Right lobe of liver (tissue), 6 donors: ENCODE measurements around the gene NPFF. TPM values are rescaled to one million over a fixed set of nuclear protein-coding genes. Genes with fewer than 3 reads are reported as not detected.

Source experiments
- ATAC-seq, 4 donors: fragments of 200-7000 bp; cut with Tn5 transposase; one replicate each; pipeline ENCODE4 v1.9.1; 2020; ENCODE audit warnings: mild to moderate bottlenecking in 4 of 4, moderate library complexity in 4 of 4
- DNase-seq, 3 donors: peaks; one replicate each; pipeline ENCODE4 v3.0.0-alpha.2; 2020
- H3K27ac ChIP-seq, 3 donors: fragments of 200-600 bp; one replicate each; pipeline ENCODE4 v1.8.0; 2022
- H3K27me3 ChIP-seq, 2 donors: fragments of 200-600 bp; one replicate each; pipeline ENCODE4 v1.8.0; 2022
- H3K36me3 ChIP-seq, 4 donors: fragments of 200-600 bp; sonication (generic) in 1 of 4; one replicate each; pipeline versions ENCODE4 v1.5.1 to v1.8.0; 2017 to 2022; ENCODE audit warnings: control low read depth in 1 of 4
- H3K4me1 ChIP-seq, 4 donors: fragments of 200-600 bp; sonication (generic) in 1 of 4; one replicate each; pipeline versions ENCODE4 v1.5.1 to v1.8.0; 2017 to 2022; ENCODE audit warnings: control low read depth in 1 of 4
- H3K4me3 ChIP-seq, 3 donors: fragments of 200-600 bp; one replicate each; pipeline ENCODE4 v1.8.0; 2022
- H3K9me3 ChIP-seq, 4 donors: fragments of 200-600 bp; sonication (generic) in 1 of 4; one replicate each; pipeline versions ENCODE4 v1.5.1 to v1.8.0; 2017 to 2022; ENCODE audit warnings: control low read depth in 1 of 4
- POLR2A ChIP-seq: fragments of 450-650 bp; IDR thresholded peaks from one replicate; pipeline ENCODE4 v1.6.1; 2017; ENCODE audit warnings: antibody characterized with exemption, mild to moderate bottlenecking
- WGBS: methylation state at CpG from one replicate; pipeline ENCODE4 v1.1.6; 2018; ENCODE audit warnings: low coverage, low lambda C conversion rate; ENCODE audit not compliant: insufficient coverage; ENCODE audit errors: missing lambda C conversion rate; 5-methylcytosine and 5-hydroxymethylcytosine counted together
- intact Hi-C, 2 donors: fragments of 100-400 bp; cut with DNase I; formaldehyde crosslinking; loops; one replicate each; pipeline versions ENCODE4 v1.11.2 to v1.14.1; 2022
- total RNA-seq, 6 experiments: library from RNA; depleted of rRNA in 2 of 6; stranded (reverse); fragments of >200 nt in 2 of 6; fragmentation: NEBNext Ultra II Directional in 3 of 6; extraction: Animal tissue kit (Norgen Biotek cat#: 25700) in 3 of 6; gene quantifications; one replicate each; pipeline versions ENCODE4 v1.1.0 to v1.2.4, GENCODE V29; 2016 to 2023
- TF ChIP-seq, protein P1 (sequence below), 4 donors: fragments of 200-600 bp in 3 of 4; fragments of 450-650 bp in 1 of 4; IDR thresholded peaks; one replicate each; pipeline versions ENCODE4 v1.5.1 to v1.8.0; 2016 to 2022; ENCODE audit warnings: antibody characterized with exemption in 4 of 4, mild to moderate bottlenecking in 2 of 4
- donor health status: DM: no; HTN: yes; CAD: no.
- donor health status: DM: no; HTN: no; CAD: no.
- donor health status: DM: no; HTN: no; CAD: no.
- donor health status: DM: no; HTN: yes; CAD: no.
- donor health status: DM: no; HTN: yes; CAD: no.

Gene NPFF
- total RNA-seq, 6 experiments from 2014 or later = not detected

DNA sequence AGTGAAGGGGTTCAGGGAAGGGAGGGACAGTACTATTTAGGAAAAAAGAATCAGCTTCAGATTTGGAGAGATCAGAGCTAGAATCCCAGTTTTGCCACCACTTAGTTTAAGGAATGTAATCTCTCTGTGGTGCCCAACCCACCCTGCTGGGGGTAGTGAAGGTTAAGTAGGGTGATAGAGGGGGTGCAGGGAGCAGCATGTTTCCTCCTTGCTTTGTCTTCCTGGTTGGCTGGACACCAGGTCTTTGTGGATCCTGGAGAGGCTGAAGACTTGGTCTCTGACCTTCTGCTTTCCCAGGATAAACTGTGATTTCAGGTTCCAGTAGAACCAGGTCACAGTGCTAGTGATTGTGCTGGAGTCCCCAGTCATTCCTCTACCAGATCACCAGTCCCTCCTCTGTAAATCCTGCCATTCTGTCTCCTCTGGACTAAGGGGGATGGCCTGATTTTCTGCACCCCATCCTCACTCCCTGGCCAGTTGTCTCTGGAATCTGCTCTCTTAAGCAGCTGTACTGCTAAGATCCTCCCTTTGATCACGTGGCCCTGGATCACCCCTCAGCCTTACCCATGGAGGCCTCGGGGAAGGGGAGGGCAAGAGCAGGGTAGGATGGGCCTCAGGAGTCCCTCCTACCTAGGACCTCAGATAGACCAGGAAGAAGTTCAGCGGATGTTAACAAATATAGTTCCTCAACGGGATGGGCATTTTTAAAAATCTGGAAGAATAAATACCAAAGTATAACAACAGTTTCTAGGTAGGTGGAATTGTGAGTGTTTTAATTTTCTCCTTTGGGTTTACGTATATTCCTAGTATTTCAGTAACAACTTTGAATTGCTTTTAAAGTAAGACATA is 11.2 kb downstream of the NPFF start:
- H3K9me3 ChIP-seq = no peaks in the 10 kb centered on the region
- no peak overlapping the region for H3K4me3 ChIP-seq
- H3K27me3 ChIP-seq = no peaks in the 10 kb centered on the region
- WGBS = 39% methylated on average over 5 of the region's 5 CpGs
- intact Hi-C loops = no loop called here
- no peak for TF ChIP-seq POLR2A
- TF ChIP-seq, protein P1, sequence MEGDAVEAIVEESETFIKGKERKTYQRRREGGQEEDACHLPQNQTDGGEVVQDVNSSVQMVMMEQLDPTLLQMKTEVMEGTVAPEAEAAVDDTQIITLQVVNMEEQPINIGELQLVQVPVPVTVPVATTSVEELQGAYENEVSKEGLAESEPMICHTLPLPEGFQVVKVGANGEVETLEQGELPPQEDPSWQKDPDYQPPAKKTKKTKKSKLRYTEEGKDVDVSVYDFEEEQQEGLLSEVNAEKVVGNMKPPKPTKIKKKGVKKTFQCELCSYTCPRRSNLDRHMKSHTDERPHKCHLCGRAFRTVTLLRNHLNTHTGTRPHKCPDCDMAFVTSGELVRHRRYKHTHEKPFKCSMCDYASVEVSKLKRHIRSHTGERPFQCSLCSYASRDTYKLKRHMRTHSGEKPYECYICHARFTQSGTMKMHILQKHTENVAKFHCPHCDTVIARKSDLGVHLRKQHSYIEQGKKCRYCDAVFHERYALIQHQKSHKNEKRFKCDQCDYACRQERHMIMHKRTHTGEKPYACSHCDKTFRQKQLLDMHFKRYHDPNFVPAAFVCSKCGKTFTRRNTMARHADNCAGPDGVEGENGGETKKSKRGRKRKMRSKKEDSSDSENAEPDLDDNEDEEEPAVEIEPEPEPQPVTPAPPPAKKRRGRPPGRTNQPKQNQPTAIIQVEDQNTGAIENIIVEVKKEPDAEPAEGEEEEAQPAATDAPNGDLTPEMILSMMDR (IDR thresholded peaks at IDR 0.05) = no peak
- peak in 1 of 3 donors; percentile 52 for DNase-seq
- no peaks in the 10 kb centered on the region for H3K36me3 ChIP-seq
- peak overlapping the region in 1 of 3 donors; percentile 43 for H3K27ac ChIP-seq
- peaks cover 0 to 18% (median 4%) of the 10 kb centered on the region in 4 donors for H3K4me1 ChIP-seq
- no peak for ATAC-seq

DNA sequence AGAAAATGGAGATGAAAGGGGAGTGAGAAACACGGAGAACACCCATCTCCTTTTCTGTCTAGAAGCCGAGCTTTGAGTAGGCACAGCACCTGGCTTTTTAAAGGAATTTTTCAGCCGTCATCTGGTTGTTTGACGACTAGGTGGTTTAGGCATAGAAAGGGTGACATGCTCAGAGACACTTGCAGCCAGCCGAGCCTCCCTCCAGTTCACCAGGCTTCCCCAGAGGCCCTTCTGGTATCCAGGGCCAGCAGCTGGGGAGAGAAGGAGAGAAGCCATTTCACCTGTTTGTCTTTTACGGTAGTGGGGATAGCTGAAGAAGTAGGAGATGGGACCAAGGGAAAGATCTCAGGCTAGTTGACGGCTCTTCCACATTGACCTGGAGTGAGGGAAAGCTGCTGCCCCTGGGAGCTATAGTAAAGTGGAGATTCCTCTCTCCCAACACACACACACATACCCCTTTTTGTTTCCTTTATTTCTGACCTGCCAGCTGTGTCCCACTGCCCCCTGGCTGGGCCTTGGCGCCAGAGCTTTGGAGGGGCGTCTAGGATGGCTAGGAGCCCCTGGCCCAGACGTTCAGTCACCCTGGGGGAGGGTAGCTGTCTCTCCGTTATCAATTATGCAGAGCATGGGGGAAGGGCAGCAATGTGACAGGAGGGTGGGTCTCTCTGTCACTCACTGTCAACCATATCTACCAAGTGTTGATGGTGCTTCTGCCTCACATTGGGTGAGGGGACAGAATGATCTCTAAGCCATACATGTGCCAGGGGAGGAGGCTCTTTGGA is 13.5 kb downstream of the NPFF start:
- peaks cover 0 to 10% (median 0%) of the 10 kb centered on the region in 4 donors for H3K4me1 ChIP-seq
- 29% methylated on average over 8 of the region's 11 CpGs for WGBS
- no peak for TF ChIP-seq POLR2A
- TF ChIP-seq, protein P1 (IDR thresholded peaks at IDR 0.05) = no peak
- ATAC-seq (no peak), DNase-seq (peak in 1 of 3 donors; percentile 46)
- intact Hi-C loops = no loop called here
- no peaks in the 10 kb centered on the region for H3K27me3 ChIP-seq
- no peaks in the 10 kb centered on the region for H3K36me3 ChIP-seq
- peak overlapping the region; percentile 33 to 63 (median 48) for H3K4me3 ChIP-seq
- H3K9me3 ChIP-seq = no peaks in the 10 kb centered on the region
- peak overlapping the region; percentile 31 to 39 (median 37) for H3K27ac ChIP-seq

DNA sequence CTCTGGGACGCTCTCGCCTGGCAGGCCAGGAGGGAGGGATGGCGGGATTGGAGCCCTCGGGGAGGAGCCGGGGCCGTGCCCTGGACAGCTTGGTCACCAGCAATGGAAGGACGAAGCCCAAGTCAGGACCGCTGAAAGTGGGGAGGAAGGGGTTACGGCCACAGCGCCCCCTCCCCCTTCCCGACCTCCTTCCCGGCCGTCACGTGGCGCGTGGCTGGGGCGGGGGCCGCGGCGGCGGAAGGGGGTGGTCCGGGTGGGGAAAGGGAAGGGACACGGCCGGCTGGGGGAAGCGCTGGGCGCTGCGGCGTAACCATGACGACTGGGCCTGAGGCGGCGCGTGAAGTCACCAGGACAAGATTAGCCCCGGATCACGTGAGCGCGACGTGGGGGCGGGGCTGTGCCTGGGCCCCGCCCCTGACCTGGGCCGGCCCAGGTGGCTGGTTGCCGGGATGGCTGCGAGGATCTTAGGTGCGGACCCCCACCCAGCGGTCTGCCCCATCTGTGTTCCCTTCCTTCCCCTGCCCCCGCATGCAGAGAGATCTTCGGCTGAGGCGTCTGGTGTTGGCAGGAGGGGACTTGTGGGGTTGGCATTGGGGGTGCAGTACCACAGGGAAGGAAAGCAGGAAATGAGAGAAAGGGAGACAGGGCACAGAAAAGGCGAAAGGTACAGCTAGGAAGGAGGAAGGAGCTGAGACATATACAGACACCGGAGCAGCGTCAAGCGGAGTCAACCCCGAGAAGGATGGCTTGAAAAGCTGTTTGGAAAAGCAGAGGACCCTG is 14.3 kb downstream of the NPFF start:
- peak; percentile 94 to 97 (median 96) for DNase-seq

More for the DNA sequence above, 14.3 kb downstream of the NPFF start:
- WGBS = 3% methylated on average over 21 of the region's 52 CpGs
- no peaks in the 10 kb centered on the region for H3K36me3 ChIP-seq
- H3K4me1 ChIP-seq = peaks cover 0 to 10% (median 0%) of the 10 kb centered on the region in 4 donors
- H3K9me3 ChIP-seq = no peaks in the 10 kb centered on the region
- TF ChIP-seq, protein P1 (IDR thresholded peaks at IDR 0.05) = no peak
- peak; percentile 68 for TF ChIP-seq POLR2A
- peak; percentile 94 to 98 (median 96) for ATAC-seq
- peak overlapping the region; percentile 33 to 63 (median 48) for H3K4me3 ChIP-seq
- H3K27me3 ChIP-seq = no peaks in the 10 kb centered on the region
- peak overlapping the region; percentile 31 to 39 (median 37) for H3K27ac ChIP-seq
- intact Hi-C loops = no loop called here
